GM10847 (cell line): ENCODE results near the gene NPHP1.

Source experiments
- POLR2A ChIP-seq: IDR thresholded peaks from 2 replicates; pipeline ENCODE4 v1.6.1; 2011; ENCODE audit not compliant: insufficient read length; ENCODE audit errors: extremely low read depth

NPHP1 gene

GRCh38 chr2:110105608-110106467, 99.0 kb downstream of the NPHP1 start:
- no peak for TF ChIP-seq POLR2A

GRCh38 chr2:110105183-110105582, 99.6 kb downstream of the NPHP1 start:
- no peak for TF ChIP-seq POLR2A

- TF ChIP-seq POLR2A, result no peak
Measured at GRCh38 chr2:110104025-110104771, 100.6 kb downstream of the NPHP1 start.

GRCh38 chr2:110103061-110103961, 101.5 kb downstream of the NPHP1 start:
- no peak for TF ChIP-seq POLR2A

- TF ChIP-seq POLR2A, result no peak
Measured at GRCh38 chr2:110101901-110102803, 102.7 kb downstream of the NPHP1 start.

- no peak for TF ChIP-seq POLR2A
Measured at GRCh38 chr2:110101280-110101844, 103.5 kb downstream of the NPHP1 start.

GRCh38 chr2:110100480-110100879, 104.3 kb downstream of the NPHP1 start:
- no peak for TF ChIP-seq POLR2A

- no peak for TF ChIP-seq POLR2A
Measured at GRCh38 chr2:110099471-110100225, 105.2 kb downstream of the NPHP1 start.

GRCh38 chr2:110099038-110099425, 105.8 kb downstream of the NPHP1 start:
- no peak for TF ChIP-seq POLR2A

GRCh38 chr2:110097506-110098220, 107.2 kb downstream of the NPHP1 start:
- no peak for TF ChIP-seq POLR2A

- TF ChIP-seq POLR2A, result no peak
Measured at GRCh38 chr2:110095994-110096633, 108.7 kb downstream of the NPHP1 start.
